LNCaP clone FGC (cell line): Measurements from ENCODE around the gene ACKR3.

Experiments used
- DNase-seq: peaks from one replicate; pipeline ENCODE4 v3.0.0-alpha.2; 2011; ENCODE audit warnings: low read depth
- H3K4me3 ChIP-seq: 2 replicates; pipeline ENCODE4 v1.5.1; 2011; ENCODE audit warnings: mild to moderate bottlenecking, low read depth, low read length, control low read depth
- CTCF ChIP-seq: IDR thresholded peaks from 2 replicates; pipeline ENCODE4 v1.5.1; 2012; ENCODE audit warnings: mild to moderate bottlenecking; ENCODE audit not compliant: control insufficient read depth, insufficient read depth; ENCODE audit errors: extremely low read depth

The ACKR3 gene

GRCh38 chr2:236538242-236538641, 31.4 kb upstream of the ACKR3 start:
- no peak overlapping the region for H3K4me3 ChIP-seq
- DNase-seq: no peak
- TF ChIP-seq CTCF: no peak

- TF ChIP-seq CTCF: no peak
- no peak overlapping the region for H3K4me3 ChIP-seq
- DNase-seq: no peak
These were observed 28.5 kb upstream of the ACKR3 start for GRCh38 chr2:236541008-236541562.

- DNase-seq: no peak
- TF ChIP-seq CTCF: no peak
- H3K4me3 ChIP-seq: no peak overlapping the region
These were observed 25.3 kb upstream of the ACKR3 start for GRCh38 chr2:236544362-236544761.

- H3K4me3 ChIP-seq: no peak overlapping the region
- DNase-seq: no peak
- TF ChIP-seq CTCF: no peak
These were observed 24.4 kb upstream of the ACKR3 start for GRCh38 chr2:236545248-236545658.

GRCh38 chr2:236545814-236546480, 23.7 kb upstream of the ACKR3 start:
- DNase-seq: no peak
- TF ChIP-seq CTCF: no peak

GRCh38 chr2:236546561-236547002, 23.0 kb upstream of the ACKR3 start:
- no peak overlapping the region for H3K4me3 ChIP-seq
- no peak for DNase-seq
- TF ChIP-seq CTCF: no peak

More at GRCh38 chr2:236545814-236546480, 23.7 kb upstream of the ACKR3 start:
- H3K4me3 ChIP-seq: no peak overlapping the region

GRCh38 chr2:236547725-236548124, 21.9 kb upstream of the ACKR3 start:
- no peak for TF ChIP-seq CTCF
- H3K4me3 ChIP-seq: no peak overlapping the region
- DNase-seq: no peak
